ENCODE data around the gene TIPIN.

GRCh38 chr15:66378814-66379430 lies 22.4 kb upstream of the TIPIN start:
- TF ChIP-seq POLR2AphosphoS5 (IDR thresholded peaks at IDR 0.05) (no peak), CTCF (IDR thresholded peaks at IDR 0.05; ENCODE audit: poor library complexity, severe bottlenecking) (no peak), EZH2 (IDR thresholded peaks at IDR 0.05; ENCODE audit: borderline replicate concordance, insufficient read depth, low read length, poor library complexity, severe bottlenecking) (no peak), SMC3 (conservative IDR thresholded peaks at IDR 0.05; ENCODE audit: poor library complexity) (no peak), REST (IDR thresholded peaks at IDR 0.05; ENCODE audit: borderline replicate concordance) (no peak), RAD21 (conservative IDR thresholded peaks at IDR 0.05) (no peak)

Measured in neural cell (in vitro differentiated cells).